ENCODE measurements around the gene SYT14.

SYT14 gene

GRCh38 chr1:209999005-209999404, 61.0 kb downstream of the SYT14 start:
- H3K27me3 ChIP-seq (replicated peaks; ENCODE audit: control insufficient read depth, insufficient read depth, low read length) = no peaks in the 10 kb centered on the region
- H3K4me3 ChIP-seq (replicated peaks; ENCODE audit: low read depth, low read length) = no peak overlapping the region
- no peak for DNase-seq (ENCODE audit: extremely low read depth, insufficient read length)
- TF ChIP-seq CTCF (IDR thresholded peaks at IDR 0.05; ENCODE audit: insufficient read depth, low read length, poor library complexity, severe bottlenecking) = no peak
- no peaks in the 10 kb centered on the region for H3K36me3 ChIP-seq (ENCODE audit: control insufficient read depth, insufficient read depth, low read length)

GRCh38 chr1:210001751-210002150, 63.7 kb downstream of the SYT14 start:
- TF ChIP-seq CTCF (IDR thresholded peaks at IDR 0.05; ENCODE audit: insufficient read depth, low read length, poor library complexity, severe bottlenecking) = no peak
- H3K4me3 ChIP-seq (replicated peaks; ENCODE audit: low read depth, low read length) = no peak overlapping the region
- H3K27me3 ChIP-seq (replicated peaks; ENCODE audit: control insufficient read depth, insufficient read depth, low read length) = no peaks in the 10 kb centered on the region
- H3K36me3 ChIP-seq (ENCODE audit: control insufficient read depth, insufficient read depth, low read length) = no peaks in the 10 kb centered on the region
- no peak for DNase-seq (ENCODE audit: extremely low read depth, insufficient read length)

- no peak for DNase-seq (ENCODE audit: extremely low read depth, insufficient read length)
- H3K4me3 ChIP-seq (replicated peaks; ENCODE audit: low read depth, low read length) = no peak overlapping the region
- TF ChIP-seq CTCF (IDR thresholded peaks at IDR 0.05; ENCODE audit: insufficient read depth, low read length, poor library complexity, severe bottlenecking) = no peak
- H3K27me3 ChIP-seq (replicated peaks; ENCODE audit: control insufficient read depth, insufficient read depth, low read length) = no peaks in the 10 kb centered on the region
- no peaks in the 10 kb centered on the region for H3K36me3 ChIP-seq (ENCODE audit: control insufficient read depth, insufficient read depth, low read length)
Measured at GRCh38 chr1:210003501-210003900, 65.5 kb downstream of the SYT14 start.

- Histone ChIP-seq H3K4me3 (replicated peaks; ENCODE audit: low read depth, low read length) (no peak overlapping the region), H3K36me3 (ENCODE audit: control insufficient read depth, insufficient read depth, low read length) (no peaks in the 10 kb centered on the region), H3K27me3 (replicated peaks; ENCODE audit: control insufficient read depth, insufficient read depth, low read length) (no peaks in the 10 kb centered on the region)
- TF ChIP-seq CTCF (IDR thresholded peaks at IDR 0.05; ENCODE audit: insufficient read depth, low read length, poor library complexity, severe bottlenecking) = no peak
- DNase-seq (ENCODE audit: extremely low read depth, insufficient read length) = no peak
Measured at GRCh38 chr1:210010161-210010560, 72.1 kb downstream of the SYT14 start.

GRCh38 chr1:210021145-210021860, 83.3 kb downstream of the SYT14 start:
- H3K4me3 ChIP-seq (replicated peaks; ENCODE audit: low read depth, low read length) = no peak overlapping the region
- TF ChIP-seq CTCF (IDR thresholded peaks at IDR 0.05; ENCODE audit: insufficient read depth, low read length, poor library complexity, severe bottlenecking) = no peak
- no peaks in the 10 kb centered on the region for H3K36me3 ChIP-seq (ENCODE audit: control insufficient read depth, insufficient read depth, low read length)

GRCh38 chr1:210022044-210022443, 84.0 kb downstream of the SYT14 start:
- H3K36me3 ChIP-seq (ENCODE audit: control insufficient read depth, insufficient read depth, low read length) = no peaks in the 10 kb centered on the region
- TF ChIP-seq CTCF (IDR thresholded peaks at IDR 0.05; ENCODE audit: insufficient read depth, low read length, poor library complexity, severe bottlenecking) = no peak
- DNase-seq (ENCODE audit: extremely low read depth, insufficient read length) = no peak
- H3K4me3 ChIP-seq (replicated peaks; ENCODE audit: low read depth, low read length) = no peak overlapping the region
- H3K27me3 ChIP-seq (replicated peaks; ENCODE audit: control insufficient read depth, insufficient read depth, low read length) = no peaks in the 10 kb centered on the region

More at GRCh38 chr1:210021145-210021860, 83.3 kb downstream of the SYT14 start:
- DNase-seq (ENCODE audit: extremely low read depth, insufficient read length) = no peak
- no peaks in the 10 kb centered on the region for H3K27me3 ChIP-seq (replicated peaks; ENCODE audit: control insufficient read depth, insufficient read depth, low read length)
